Ishikawa (cell line): ENCODE results near the gene CYBRD1.

Source experiments
- CEBPB ChIP-seq: IDR thresholded peaks from 2 replicates; pipeline ENCODE4 v1.6.1; 2012
- CREB1 ChIP-seq: IDR thresholded peaks from 2 replicates; pipeline ENCODE4 v1.6.1; 2012; ENCODE audit warnings: low read depth
- EGR1 ChIP-seq: IDR thresholded peaks from 2 replicates; pipeline ENCODE4 v1.6.1; 2012
- EP300 ChIP-seq: IDR thresholded peaks from 2 replicates; pipeline ENCODE4 v1.6.1; 2012; ENCODE audit warnings: borderline replicate concordance
- FOXM1 ChIP-seq: IDR thresholded peaks from 2 replicates; pipeline ENCODE4 v1.6.1; 2012; ENCODE audit warnings: low read depth, borderline replicate concordance
- NFIC ChIP-seq: IDR thresholded peaks from 2 replicates; pipeline ENCODE4 v1.6.1; 2012
- RAD21 ChIP-seq: IDR thresholded peaks from 2 replicates; pipeline ENCODE4 v1.6.1; 2012; ENCODE audit warnings: low read depth
- TAF1 ChIP-seq: IDR thresholded peaks from 2 replicates; pipeline ENCODE4 v1.6.1; 2012; ENCODE audit warnings: low read depth, mild to moderate bottlenecking
- TCF12 ChIP-seq: IDR thresholded peaks from 2 replicates; pipeline ENCODE4 v1.6.1; 2012; ENCODE audit warnings: low read depth
- TEAD4 ChIP-seq: IDR thresholded peaks from 2 replicates; pipeline ENCODE4 v1.6.1; 2012
- YY1 ChIP-seq: IDR thresholded peaks from 2 replicates; pipeline ENCODE4 v1.6.1; 2012; ENCODE audit warnings: low read depth
- ZBTB7A ChIP-seq: IDR thresholded peaks from 2 replicates; pipeline ENCODE4 v1.6.1; 2012; ENCODE audit warnings: low read depth
- TF ChIP-seq, protein P1 (sequence below): IDR thresholded peaks from 2 replicates; pipeline ENCODE4 v1.6.1; 2012
- TF ChIP-seq, protein P2 (sequence below): IDR thresholded peaks from 2 replicates; pipeline ENCODE4 v1.6.1; 2012
- TF ChIP-seq, protein P3 (sequence below): IDR thresholded peaks from 2 replicates; pipeline ENCODE4 v1.6.1; 2012; ENCODE audit warnings: low read depth, mild to moderate bottlenecking

The CYBRD1 gene

DNA sequence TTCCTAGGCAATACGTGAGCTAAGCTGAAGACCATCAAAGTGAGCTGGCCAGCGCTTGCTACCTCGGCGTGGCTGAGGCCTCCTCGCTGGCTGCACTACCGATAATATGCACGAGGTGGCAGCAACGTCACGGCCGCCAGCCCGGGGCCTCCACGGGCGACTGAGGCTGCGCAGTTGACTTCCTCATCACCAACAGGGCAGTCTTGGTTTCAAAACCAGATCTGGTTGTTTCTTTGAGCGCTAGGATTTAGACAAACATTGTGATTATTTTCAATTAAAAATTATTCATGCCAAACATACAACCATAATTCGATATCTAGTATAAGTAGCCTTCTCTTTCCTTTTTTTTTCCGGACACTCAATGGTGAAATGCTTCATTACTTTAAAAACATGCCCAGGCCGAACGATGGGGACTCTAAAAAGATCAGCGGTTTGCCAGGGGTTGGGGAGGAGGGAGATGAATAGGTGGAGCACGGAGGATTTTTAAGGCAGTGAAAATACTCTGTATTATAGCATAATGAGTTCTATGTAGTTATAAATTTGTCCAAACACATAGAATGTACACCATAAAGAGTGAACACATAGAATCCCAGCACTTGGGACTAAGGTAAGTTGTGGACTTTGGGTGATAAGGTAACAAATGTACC, 52.0 kb downstream of the CYBRD1 start:
- TF ChIP-seq, protein P1, sequence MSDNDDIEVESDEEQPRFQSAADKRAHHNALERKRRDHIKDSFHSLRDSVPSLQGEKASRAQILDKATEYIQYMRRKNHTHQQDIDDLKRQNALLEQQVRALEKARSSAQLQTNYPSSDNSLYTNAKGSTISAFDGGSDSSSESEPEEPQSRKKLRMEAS = no peak
- TF ChIP-seq RAD21 = peak; percentile 93

DNA sequence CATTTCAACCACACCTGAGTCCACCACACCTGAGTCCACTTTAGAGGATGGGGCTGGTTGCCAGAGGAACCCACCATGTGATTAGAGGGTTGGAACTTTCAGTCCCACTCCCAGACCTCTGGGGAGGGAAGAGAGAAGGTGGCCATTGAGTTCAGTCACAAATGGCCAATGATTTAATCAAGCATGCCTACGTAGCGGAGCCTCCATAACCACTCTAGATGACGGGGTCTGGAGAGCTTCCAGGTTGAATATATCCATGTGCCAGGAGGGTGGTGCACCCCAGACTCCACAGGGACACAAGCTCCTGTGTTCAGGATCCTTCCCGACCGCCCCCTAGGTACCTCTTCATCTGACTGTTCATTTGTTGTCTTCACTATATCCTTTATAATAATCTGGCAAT, 53.3 kb downstream of the CYBRD1 start:
- TF ChIP-seq TAF1 (no peak), YY1 (no peak)
- TF ChIP-seq, protein P2, sequence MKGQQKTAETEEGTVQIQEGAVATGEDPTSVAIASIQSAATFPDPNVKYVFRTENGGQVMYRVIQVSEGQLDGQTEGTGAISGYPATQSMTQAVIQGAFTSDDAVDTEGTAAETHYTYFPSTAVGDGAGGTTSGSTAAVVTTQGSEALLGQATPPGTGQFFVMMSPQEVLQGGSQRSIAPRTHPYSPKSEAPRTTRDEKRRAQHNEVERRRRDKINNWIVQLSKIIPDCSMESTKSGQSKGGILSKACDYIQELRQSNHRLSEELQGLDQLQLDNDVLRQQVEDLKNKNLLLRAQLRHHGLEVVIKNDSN = no peak
- TF ChIP-seq, protein P3, sequence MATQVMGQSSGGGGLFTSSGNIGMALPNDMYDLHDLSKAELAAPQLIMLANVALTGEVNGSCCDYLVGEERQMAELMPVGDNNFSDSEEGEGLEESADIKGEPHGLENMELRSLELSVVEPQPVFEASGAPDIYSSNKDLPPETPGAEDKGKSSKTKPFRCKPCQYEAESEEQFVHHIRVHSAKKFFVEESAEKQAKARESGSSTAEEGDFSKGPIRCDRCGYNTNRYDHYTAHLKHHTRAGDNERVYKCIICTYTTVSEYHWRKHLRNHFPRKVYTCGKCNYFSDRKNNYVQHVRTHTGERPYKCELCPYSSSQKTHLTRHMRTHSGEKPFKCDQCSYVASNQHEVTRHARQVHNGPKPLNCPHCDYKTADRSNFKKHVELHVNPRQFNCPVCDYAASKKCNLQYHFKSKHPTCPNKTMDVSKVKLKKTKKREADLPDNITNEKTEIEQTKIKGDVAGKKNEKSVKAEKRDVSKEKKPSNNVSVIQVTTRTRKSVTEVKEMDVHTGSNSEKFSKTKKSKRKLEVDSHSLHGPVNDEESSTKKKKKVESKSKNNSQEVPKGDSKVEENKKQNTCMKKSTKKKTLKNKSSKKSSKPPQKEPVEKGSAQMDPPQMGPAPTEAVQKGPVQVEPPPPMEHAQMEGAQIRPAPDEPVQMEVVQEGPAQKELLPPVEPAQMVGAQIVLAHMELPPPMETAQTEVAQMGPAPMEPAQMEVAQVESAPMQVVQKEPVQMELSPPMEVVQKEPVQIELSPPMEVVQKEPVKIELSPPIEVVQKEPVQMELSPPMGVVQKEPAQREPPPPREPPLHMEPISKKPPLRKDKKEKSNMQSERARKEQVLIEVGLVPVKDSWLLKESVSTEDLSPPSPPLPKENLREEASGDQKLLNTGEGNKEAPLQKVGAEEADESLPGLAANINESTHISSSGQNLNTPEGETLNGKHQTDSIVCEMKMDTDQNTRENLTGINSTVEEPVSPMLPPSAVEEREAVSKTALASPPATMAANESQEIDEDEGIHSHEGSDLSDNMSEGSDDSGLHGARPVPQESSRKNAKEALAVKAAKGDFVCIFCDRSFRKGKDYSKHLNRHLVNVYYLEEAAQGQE = no peak

DNA sequence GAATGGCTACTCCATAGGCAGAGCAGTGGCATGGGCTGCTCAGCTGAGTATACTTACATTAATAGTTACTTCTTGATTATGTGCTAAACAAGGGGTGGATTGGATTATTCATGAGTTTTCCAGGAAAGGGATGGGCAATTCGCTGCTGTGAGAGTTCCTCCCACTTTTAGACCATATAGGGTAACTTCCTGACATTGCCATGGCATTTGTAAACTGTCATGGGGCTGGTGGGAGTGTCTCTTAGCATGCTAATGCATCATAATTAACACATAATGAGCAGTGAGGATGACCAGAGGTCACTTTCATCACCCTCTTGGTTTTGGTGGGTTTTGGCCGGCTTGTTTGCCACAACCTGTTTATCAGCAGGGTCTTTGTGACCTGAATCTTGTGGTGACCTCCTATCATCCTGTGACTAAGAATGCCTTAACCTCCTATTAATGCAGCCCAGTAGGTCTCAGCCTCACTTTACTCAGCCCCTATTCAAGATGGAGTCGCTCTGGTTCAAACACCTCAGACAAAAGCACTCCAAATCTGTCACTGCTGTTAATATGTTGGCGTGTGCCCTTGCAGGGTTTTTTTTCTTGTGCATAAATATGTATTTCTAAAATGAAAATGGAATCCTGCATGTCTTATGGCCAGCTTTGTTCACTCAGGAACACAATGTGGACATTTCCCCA, 56.0 kb downstream of the CYBRD1 start:
- TF ChIP-seq EP300 (no peak), CREB1 (no peak), CEBPB (no peak), RAD21 (no peak), ZBTB7A (no peak)

DNA sequence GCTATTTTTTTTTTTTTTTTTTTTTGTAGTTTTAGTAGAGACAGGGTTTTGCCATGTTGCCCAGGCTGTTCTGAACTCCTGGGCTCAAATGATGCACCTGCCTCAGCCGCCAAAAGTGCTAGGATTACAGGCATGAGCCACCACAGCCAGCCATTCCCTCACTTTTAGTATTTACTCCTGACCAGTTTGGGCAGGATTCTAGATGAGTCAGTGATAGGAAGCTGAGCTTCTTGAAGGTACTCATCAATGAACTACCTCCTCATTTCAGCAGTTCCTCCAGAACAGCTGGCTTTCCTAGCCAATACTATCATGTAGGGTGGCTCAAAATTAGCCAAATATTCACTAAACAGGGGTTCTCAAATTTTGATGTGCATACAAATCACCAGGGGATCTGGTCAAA, 57.2 kb downstream of the CYBRD1 start:
- TF ChIP-seq TCF12 (no peak), EGR1 (no peak), CEBPB (no peak), ZBTB7A (no peak), NFIC (no peak), EP300 (no peak), YY1 (no peak), TEAD4 (no peak), TAF1 (no peak), RAD21 (no peak)
- TF ChIP-seq, protein P3 = no peak

DNA sequence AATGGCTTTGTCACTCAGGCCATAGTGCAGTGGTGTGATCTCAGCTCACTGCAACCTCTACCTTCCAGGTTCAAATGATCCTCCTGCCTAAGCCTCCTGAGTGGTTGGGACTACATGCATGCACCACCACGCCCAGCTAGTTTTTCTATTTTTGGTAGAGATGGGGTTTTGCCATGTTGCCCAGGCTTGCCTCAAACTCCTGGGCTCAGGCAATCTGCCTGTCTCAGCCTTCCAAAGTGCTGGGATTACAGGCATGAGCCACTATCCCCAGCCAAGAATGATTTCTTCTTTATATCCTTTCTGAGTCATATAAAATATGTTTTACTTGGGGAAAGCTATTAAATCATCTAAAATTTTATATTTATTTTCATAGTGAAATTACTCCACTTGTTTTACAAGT, 61.3 kb downstream of the CYBRD1 start:
- no peak for TF ChIP-seq EP300
- no peak for TF ChIP-seq YY1
- no peak for TF ChIP-seq TAF1
- TF ChIP-seq, protein P1 = no peak
- TF ChIP-seq ZBTB7A = no peak
- TF ChIP-seq, protein P2 = no peak
- no peak for TF ChIP-seq EGR1
- no peak for TF ChIP-seq TEAD4
- no peak for TF ChIP-seq TCF12
- TF ChIP-seq, protein P3 = no peak
- no peak for TF ChIP-seq FOXM1
- no peak for TF ChIP-seq CEBPB
- no peak for TF ChIP-seq CREB1
- TF ChIP-seq RAD21 = no peak
